Mesangial cell (primary cell): ENCODE data around the gene COL26A1. TPM values are rescaled to one million over a fixed set of nuclear protein-coding genes. Genes with fewer than 3 reads are reported as not detected.

Source experiments
- total RNA-seq: library from RNA; depleted of rRNA; stranded (reverse); fragments of >200 nt; gene quantifications from 2 replicates; pipeline ENCODE4 v1.2.3, GENCODE V29; 2015

COL26A1 gene
- total RNA-seq = 0.16 and 0.25 TPM in 2 replicates

GRCh38 chr7:101362334-101363195, at the start of gene COL26A1:
Gene COL26A1 (plus strand): TSS chr7:101362875. CDS start chr7:101363033, 158 bp downstream.

GRCh38 chr7:101321491-101322401, 40.9 kb upstream of the COL26A1 start, which contains the start of gene IFT22:
Gene IFT22 (minus strand): TSS chr7:101321812. CDS start chr7:101321709, 103 bp downstream.

Other genes starting within 250 kb of the COL26A1 start
- gene SERPINE1, start 235.8 kb upstream of the COL26A1 start, total RNA-seq = 564 and 3,220 TPM in 2 replicates
- gene AP1S1, start 208.4 kb upstream of the COL26A1 start, total RNA-seq = 87.5 and 105 TPM in 2 replicates
- gene VGF, start 197.3 kb upstream of the COL26A1 start, total RNA-seq = 0.49 and 0.89 TPM in 2 replicates
- not detected in 2 replicates for gene NAT16, start 182.6 kb upstream of the COL26A1 start, total RNA-seq
- not detected in 2 replicates for gene MOGAT3, start 161.8 kb upstream of the COL26A1 start, total RNA-seq
- gene PLOD3, start 145.3 kb upstream of the COL26A1 start, total RNA-seq = 84.7 and 113 TPM in 2 replicates
- 94.8 and 117 TPM in 2 replicates for gene ZNHIT1, start 144.7 kb upstream of the COL26A1 start, total RNA-seq
- 1.1 and 1.9 TPM in 2 replicates for gene CLDN15, start 125.1 kb upstream of the COL26A1 start, total RNA-seq
- gene FIS1, start 117.8 kb upstream of the COL26A1 start, total RNA-seq = 175 and 218 TPM in 2 replicates
- 32.3 and 36.8 TPM in 2 replicates for gene IFT22, start 41.1 kb upstream of the COL26A1 start, total RNA-seq